Testis (tissue), 3 donors: ENCODE results near the gene TBATA. TPM values are rescaled to one million over a fixed set of nuclear protein-coding genes. Genes with fewer than 3 reads are reported as not detected.
"Not testable (repeated sequence)": the region's sequence is repeated elsewhere in the genome, so short reads cannot be mapped to it uniquely, and the experiment has no call there.

Experiments used
- DNase-seq: peaks from one replicate; pipeline ENCODE4 v3.0.0-alpha.2; 2019
- H3K27ac ChIP-seq, 2 donors: fragments of 200-600 bp; sonication (generic); one replicate each; pipeline ENCODE4 v1.5.1; 2019
- H3K27me3 ChIP-seq: fragments of 200-600 bp; sonication (generic); one replicate; pipeline ENCODE4 v1.5.1; 2019
- H3K36me3 ChIP-seq: fragments of 200-600 bp; sonication (generic); one replicate; pipeline ENCODE4 v1.5.1; 2017; ENCODE audit warnings: low read depth; ENCODE audit errors: missing control alignments
- H3K4me1 ChIP-seq: fragments of 200-600 bp; sonication (generic); one replicate; pipeline ENCODE4 v1.5.1; 2019
- H3K4me3 ChIP-seq, 2 donors: fragments of 200-600 bp; sonication (generic); one replicate each; pipeline ENCODE4 v1.5.1; 2017 to 2019
- H3K9me3 ChIP-seq: fragments of 200-600 bp; sonication (generic); one replicate; pipeline ENCODE4 v1.5.1; 2017
- CTCF ChIP-seq, 3 experiments: fragments of 450-650 bp in 2 of 3; fragments of 200-600 bp in 1 of 3; sonication (generic) in 1 of 3; IDR thresholded peaks; one replicate each; pipeline ENCODE4 v1.5.1; 2016 to 2019; ENCODE audit warnings: antibody characterized with exemption in 3 of 3, mild to moderate bottlenecking in 2 of 3, moderate library complexity in 1 of 3
- POLR2A ChIP-seq: fragments of 450-650 bp; IDR thresholded peaks from one replicate; pipeline ENCODE4 v1.6.1; 2017; ENCODE audit warnings: antibody characterized with exemption, mild to moderate bottlenecking, moderate library complexity
- WGBS, 2 donors: methylation state at CpG; one replicate each; pipeline ENCODE4 v1.1.5; 2018; 5-methylcytosine and 5-hydroxymethylcytosine counted together
- intact Hi-C: fragments of 100-400 bp; cut with DNase I; formaldehyde crosslinking; loops from one replicate; pipeline ENCODE4 v1.15.1; 2023; ENCODE audit warnings: low total_unique reads
- polyA plus RNA-seq: library from polyadenylated mRNA; stranded (reverse); fragments of 350-450 nt; fragmentation: Illumina TruSeq; extraction: RNeasy Lipid Tissue Mini Kit (QIAGEN cat#74804); gene quantifications from one replicate; pipeline ENCODE4 v1.2.3, GENCODE V29; 2014; ENCODE audit warnings: low read depth, low replicate concordance; ENCODE audit not compliant: insufficient read depth
- total RNA-seq, 2 donors: library from RNA; depleted of rRNA; stranded (reverse); fragments of >200 nt; gene quantifications; one replicate each; pipeline ENCODE4 v1.2.3, GENCODE V29; 2016

TBATA gene
- total and polyA plus RNA-seq, 3 donors from 2014 or later, result 8.4 to 34.6 (median 19.1) TPM

DNA sequence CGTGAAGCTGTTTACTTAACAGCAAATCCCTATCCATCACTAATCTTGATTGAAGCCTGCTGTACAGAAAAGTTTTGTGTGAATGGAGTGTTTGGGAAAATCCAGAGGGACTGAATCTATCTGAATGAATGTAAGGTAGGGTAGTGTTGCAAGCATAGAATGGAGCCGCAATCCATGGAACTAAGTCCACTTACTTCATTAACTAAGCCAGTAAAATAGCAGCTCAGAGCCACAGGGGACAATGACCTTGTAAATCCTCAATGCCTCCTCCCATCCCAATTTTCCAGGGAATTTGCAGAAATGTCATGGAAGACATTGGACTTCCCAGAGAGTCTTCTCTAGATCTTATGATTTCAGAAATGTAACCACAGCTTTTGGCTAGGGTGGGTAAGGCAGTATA, 15.2 kb downstream of the TBATA start:
- H3K27ac ChIP-seq, result no peak overlapping the region

GRCh38 chr10:70769121-70769520, 16.1 kb downstream of the TBATA start:
- Histone ChIP-seq H3K27me3 (no peaks in the 10 kb centered on the region), H3K36me3 (no peaks in the 10 kb centered on the region), H3K4me3 (no peak overlapping the region), H3K4me1 (no peaks in the 10 kb centered on the region), H3K27ac (no peak overlapping the region), H3K9me3 (no peaks in the 10 kb centered on the region)
- TF ChIP-seq POLR2A, result no peak
- no peak for TF ChIP-seq CTCF (IDR thresholded peaks at IDR 0.05)
- DNase-seq, result peak; percentile 0
- intact Hi-C loops, result loop anchor here (10.0 kb wide), 1 partner anchor 314 kb away; no protein-coding TSS in a partner anchor
- 72 to 90% methylated on average over 4 of the region's 4 CpGs for WGBS, 2 donors

More for the DNA sequence above, 15.2 kb downstream of the TBATA start:
- no peak for DNase-seq
- no peaks in the 10 kb centered on the region for H3K4me1 ChIP-seq
- intact Hi-C loops, result no loop called here
- WGBS, 2 donors, result 92 to 95% methylated on average over 2 of the region's 2 CpGs
- no peaks in the 10 kb centered on the region for H3K27me3 ChIP-seq
- TF ChIP-seq CTCF (IDR thresholded peaks at IDR 0.05), result no peak
- no peaks in the 10 kb centered on the region for H3K9me3 ChIP-seq
- no peaks in the 10 kb centered on the region for H3K36me3 ChIP-seq
- H3K4me3 ChIP-seq, result no peak overlapping the region

- WGBS, 2 donors, result 74 to 80% methylated on average over 6 of the region's 6 CpGs
- not testable (repeated sequence) for H3K27ac ChIP-seq, H3K4me1 ChIP-seq, H3K9me3 ChIP-seq, H3K27me3 ChIP-seq, H3K4me3 ChIP-seq, H3K36me3 ChIP-seq, DNase-seq
- intact Hi-C loops, result loop anchor here (10.0 kb wide), 1 partner anchor 313 kb away; no protein-coding TSS in a partner anchor
Measured at GRCh38 chr10:70768026-70768685, 17.0 kb downstream of the TBATA start.

- no peaks in the 10 kb centered on the region for H3K4me1 ChIP-seq
- H3K27ac ChIP-seq, result no peak overlapping the region
- no peak for TF ChIP-seq POLR2A
- no peak for TF ChIP-seq CTCF (IDR thresholded peaks at IDR 0.05)
- 95 to 100% methylated on average over 3 to 8 of the region's 8 CpGs for WGBS, 2 donors
- no peaks in the 10 kb centered on the region for H3K36me3 ChIP-seq
- no peak for DNase-seq
- intact Hi-C loops, result loop anchor here (10.0 kb wide), 1 partner anchor 311 kb away; no protein-coding TSS in a partner anchor
- H3K9me3 ChIP-seq, result no peaks in the 10 kb centered on the region
- no peaks in the 10 kb centered on the region for H3K27me3 ChIP-seq
- no peak overlapping the region for H3K4me3 ChIP-seq
Measured at GRCh38 chr10:70765794-70766594, 19.2 kb downstream of the TBATA start.

DNA sequence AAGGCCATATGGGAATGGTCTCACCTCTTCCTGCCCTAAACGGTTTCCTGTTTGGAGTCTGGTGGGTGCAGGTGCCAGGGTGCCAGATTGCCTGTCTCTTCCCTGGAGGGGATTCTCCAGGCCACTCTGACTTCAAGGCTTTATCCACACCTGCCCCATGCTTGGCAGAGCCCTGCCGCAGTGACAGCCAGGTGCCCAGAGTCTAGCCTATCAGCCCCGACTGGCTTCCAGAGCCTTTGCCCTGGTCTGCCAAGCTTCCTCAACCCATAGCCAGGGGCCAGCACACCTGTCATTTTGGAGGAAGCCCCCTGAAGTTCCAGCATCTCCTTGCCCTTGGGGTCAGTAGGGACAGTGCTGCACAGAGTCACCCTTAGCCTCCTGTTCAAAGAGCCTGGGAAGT, 21.6 kb downstream of the TBATA start:
- H3K4me3 ChIP-seq, result no peak overlapping the region
- H3K4me1 ChIP-seq, result no peaks in the 10 kb centered on the region
- DNase-seq, result no peak
- H3K36me3 ChIP-seq, result no peaks in the 10 kb centered on the region
- 20 to 89% methylated on average over 1 to 3 of the region's 3 CpGs for WGBS, 2 donors
- no peaks in the 10 kb centered on the region for H3K27me3 ChIP-seq
- intact Hi-C loops, result loop anchor here (10.0 kb wide), 1 partner anchor 309 kb away; no protein-coding TSS in a partner anchor
- TF ChIP-seq CTCF (IDR thresholded peaks at IDR 0.05) (no peak), POLR2A (no peak)
- H3K27ac ChIP-seq, result no peak overlapping the region
- no peaks in the 10 kb centered on the region for H3K9me3 ChIP-seq
